OCI-LY1 (cell line): ENCODE data around the gene USP14.

Experiments
- EZH2 ChIP-seq: fragments of 200-600 bp; sonication (generic), shearing (Covaris generic); IDR thresholded peaks from 2 replicates; pipeline ENCODE4 v1.8.0; 2017; ENCODE audit warnings: borderline replicate concordance, mixed run types, mild to moderate bottlenecking, antibody characterized with exemption, low read length, moderate library complexity, mixed read lengths
- TF ChIP-seq, protein P1 (sequence below): fragments of 200-600 bp; sonication (generic), shearing (Covaris generic); IDR thresholded peaks from 2 replicates; pipeline ENCODE4 v1.5.1; 2017; ENCODE audit warnings: mild to moderate bottlenecking, antibody characterized with exemption, low read length, moderate library complexity, mixed read lengths

- TF ChIP-seq, protein P1, sequence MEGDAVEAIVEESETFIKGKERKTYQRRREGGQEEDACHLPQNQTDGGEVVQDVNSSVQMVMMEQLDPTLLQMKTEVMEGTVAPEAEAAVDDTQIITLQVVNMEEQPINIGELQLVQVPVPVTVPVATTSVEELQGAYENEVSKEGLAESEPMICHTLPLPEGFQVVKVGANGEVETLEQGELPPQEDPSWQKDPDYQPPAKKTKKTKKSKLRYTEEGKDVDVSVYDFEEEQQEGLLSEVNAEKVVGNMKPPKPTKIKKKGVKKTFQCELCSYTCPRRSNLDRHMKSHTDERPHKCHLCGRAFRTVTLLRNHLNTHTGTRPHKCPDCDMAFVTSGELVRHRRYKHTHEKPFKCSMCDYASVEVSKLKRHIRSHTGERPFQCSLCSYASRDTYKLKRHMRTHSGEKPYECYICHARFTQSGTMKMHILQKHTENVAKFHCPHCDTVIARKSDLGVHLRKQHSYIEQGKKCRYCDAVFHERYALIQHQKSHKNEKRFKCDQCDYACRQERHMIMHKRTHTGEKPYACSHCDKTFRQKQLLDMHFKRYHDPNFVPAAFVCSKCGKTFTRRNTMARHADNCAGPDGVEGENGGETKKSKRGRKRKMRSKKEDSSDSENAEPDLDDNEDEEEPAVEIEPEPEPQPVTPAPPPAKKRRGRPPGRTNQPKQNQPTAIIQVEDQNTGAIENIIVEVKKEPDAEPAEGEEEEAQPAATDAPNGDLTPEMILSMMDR: no peak
- TF ChIP-seq EZH2: no peak
Observed at GRCh38 chr18:210075-210474, 51.7 kb downstream of the USP14 start.
